Smooth muscle cell (in vitro differentiated cells): Measurements from ENCODE around the gene PNLIPRP2. TPM values are rescaled to one million over a fixed set of nuclear protein-coding genes. Genes with fewer than 3 reads are reported as not detected.

ENCODE experiments used
- DNase-seq: peaks from one replicate; lab custom pipeline; 2025; ENCODE audit not compliant: unreplicated experiment; lab: John Stamatoyannopoulos, UW
- H2AFZ ChIP-seq: fragments of 200-600 bp; sonication (generic); 2 replicates; pipeline ENCODE4 v1.6.0; 2016; ENCODE audit warnings: antibody characterized with exemption, low read depth, mild to moderate bottlenecking
- H3F3A ChIP-seq: fragments of 200-600 bp; sonication (generic); 2 replicates; pipeline ENCODE4 v1.6.0; 2017; ENCODE audit warnings: antibody characterized with exemption, low read depth
- H3K27ac ChIP-seq: fragments of 200-600 bp; sonication (generic); 2 replicates; pipeline ENCODE4 v1.5.1; 2016; ENCODE audit warnings: low read depth, mild to moderate bottlenecking
- H3K27me3 ChIP-seq: fragments of 200-600 bp; sonication (generic); 2 replicates; pipeline ENCODE4 v1.6.1; 2016; ENCODE audit warnings: low read depth, mild to moderate bottlenecking
- H3K36me3 ChIP-seq: fragments of 200-600 bp; sonication (generic); 2 replicates; pipeline ENCODE4 v1.5.1; 2016; ENCODE audit warnings: low read depth
- H3K4me1 ChIP-seq: fragments of 200-600 bp; sonication (generic); 2 replicates; pipeline ENCODE4 v1.5.1; 2016; ENCODE audit warnings: low read depth
- H3K4me2 ChIP-seq: fragments of 200-600 bp; sonication (generic); 2 replicates; pipeline ENCODE4 v1.6.0; 2016; ENCODE audit warnings: mild to moderate bottlenecking
- H3K4me3 ChIP-seq: fragments of 200-600 bp; sonication (generic); 2 replicates; pipeline ENCODE4 v1.5.1; 2016; ENCODE audit warnings: mild to moderate bottlenecking
- H3K79me2 ChIP-seq: fragments of 200-600 bp; sonication (generic); 2 replicates; pipeline ENCODE4 v1.6.0; 2016; ENCODE audit warnings: low read depth, mild to moderate bottlenecking
- H3K9ac ChIP-seq: fragments of 200-600 bp; sonication (generic); 2 replicates; pipeline ENCODE4 v1.6.0; 2016; ENCODE audit warnings: low read depth
- H3K9me3 ChIP-seq: fragments of 200-600 bp; sonication (generic); replicated peaks from 2 replicates; pipeline ENCODE4 v1.5.1; 2016; ENCODE audit warnings: low read depth
- H4K20me1 ChIP-seq: fragments of 200-600 bp; sonication (generic); 2 replicates; pipeline ENCODE4 v1.6.0; 2016; ENCODE audit warnings: low read depth
- CTCF ChIP-seq: fragments of 200-600 bp; sonication (generic); IDR thresholded peaks from 2 replicates; pipeline ENCODE4 v1.5.1; 2017; ENCODE audit warnings: borderline replicate concordance, mild to moderate bottlenecking, antibody characterized with exemption; ENCODE audit not compliant: insufficient read depth, poor library complexity, severe bottlenecking
- WGBS: methylation state at CpG from one replicate; pipeline ENCODE4 v1.1.7; 2016; ENCODE audit warnings: low lambda C conversion rate; 5-methylcytosine and 5-hydroxymethylcytosine counted together
- polyA plus RNA-seq: library from polyadenylated mRNA; unstranded; fragments of >200 nt; fragmentation: Nextera tagmentation; extraction: Ambion mirVana; gene quantifications from 2 replicates; pipeline ENCODE4 v1.2.1, GENCODE V29; 2016
- total RNA-seq: library from RNA; depleted of rRNA; stranded (reverse); fragments of >200 nt; gene quantifications from 2 replicates; pipeline ENCODE4 v1.2.3, GENCODE V29; 2014

PNLIPRP2 gene
- total and polyA plus RNA-seq, 2 experiments from 2014 or later = not detected

GRCh38 chr10:116683821-116684220 lies 63.1 kb downstream of the PNLIPRP2 start:
- Histone ChIP-seq H2AFZ (no peak overlapping the region), H3K79me2 (no peaks in the 10 kb centered on the region), H3K4me2 (no peak overlapping the region), H3K9me3 (no peaks in the 10 kb centered on the region), H3K27me3 (no peaks in the 10 kb centered on the region), H4K20me1 (no peaks in the 10 kb centered on the region), H3K4me1 (no peaks in the 10 kb centered on the region), H3K9ac (no peak overlapping the region), H3K36me3 (no peaks in the 10 kb centered on the region), H3K4me3 (no peak overlapping the region), H3F3A (peaks cover 5% of the 10 kb centered on the region), H3K27ac (no peak overlapping the region)
- no peak for DNase-seq
- no peak for TF ChIP-seq CTCF
- 93% methylated on average over 11 of the region's 11 CpGs for WGBS

GRCh38 chr10:116684781-116685180 lies 64.0 kb downstream of the PNLIPRP2 start:
- H3K27ac ChIP-seq = no peak overlapping the region
- no peaks in the 10 kb centered on the region for H3K36me3 ChIP-seq
- H3K79me2 ChIP-seq = no peaks in the 10 kb centered on the region
- DNase-seq = no peak
- H2AFZ ChIP-seq = no peak overlapping the region
- WGBS = 97% methylated on average over 5 of the region's 5 CpGs
- no peaks in the 10 kb centered on the region for H3K27me3 ChIP-seq
- H3K9ac ChIP-seq = no peak overlapping the region
- no peaks in the 10 kb centered on the region for H3K4me1 ChIP-seq
- H3F3A ChIP-seq = peaks cover 7% of the 10 kb centered on the region
- H4K20me1 ChIP-seq = no peaks in the 10 kb centered on the region
- TF ChIP-seq CTCF = no peak
- no peak overlapping the region for H3K4me3 ChIP-seq
- H3K4me2 ChIP-seq = no peak overlapping the region
- H3K9me3 ChIP-seq = no peaks in the 10 kb centered on the region

GRCh38 chr10:116685807-116686206 lies 65.1 kb downstream of the PNLIPRP2 start:
- peaks cover 7% of the 10 kb centered on the region for H3F3A ChIP-seq
- no peaks in the 10 kb centered on the region for H3K36me3 ChIP-seq
- H4K20me1 ChIP-seq = no peaks in the 10 kb centered on the region
- H2AFZ ChIP-seq = no peak overlapping the region
- no peak for TF ChIP-seq CTCF
- H3K9ac ChIP-seq = no peak overlapping the region
- DNase-seq = no peak
- no peak overlapping the region for H3K4me3 ChIP-seq
- H3K27ac ChIP-seq = no peak overlapping the region
- no peaks in the 10 kb centered on the region for H3K27me3 ChIP-seq
- no peaks in the 10 kb centered on the region for H3K9me3 ChIP-seq
- 98% methylated on average over 6 of the region's 6 CpGs for WGBS
- H3K4me2 ChIP-seq = no peak overlapping the region
- no peaks in the 10 kb centered on the region for H3K4me1 ChIP-seq
- H3K79me2 ChIP-seq = no peaks in the 10 kb centered on the region

- Histone ChIP-seq H3K36me3 (no peaks in the 10 kb centered on the region), H3K27ac (no peak overlapping the region), H3K27me3 (no peaks in the 10 kb centered on the region), H2AFZ (no peak overlapping the region), H4K20me1 (no peaks in the 10 kb centered on the region), H3K4me3 (no peak overlapping the region), H3K9ac (no peak overlapping the region), H3K4me2 (no peak overlapping the region), H3K79me2 (no peaks in the 10 kb centered on the region), H3F3A (peaks cover 7% of the 10 kb centered on the region), H3K4me1 (no peaks in the 10 kb centered on the region), H3K9me3 (no peaks in the 10 kb centered on the region)
- TF ChIP-seq CTCF = no peak
- whole genome bisulfite sequencing = 100% methylated on average over 2 of the region's 3 CpGs
- no peak for DNase-seq
These were observed 65.9 kb downstream of the PNLIPRP2 start for GRCh38 chr10:116686632-116687031.
